ENCODE results near the gene PMM1.

PMM1 gene

GRCh38 chr22:41585898-41586297 is 3.7 kb downstream of the PMM1 start:
- Histone ChIP-seq H3K27ac (ENCODE audit: low read length) (no peak overlapping the region), H3K9me3 (ENCODE audit: insufficient read depth, low read length, severe bottlenecking) (no peaks in the 10 kb centered on the region), H3K4me3 (ENCODE audit: low read depth in 1 of 2, low read length in 2 of 2) (no peak overlapping the region), H3K79me2 (ENCODE audit: insufficient read depth, low read length) (peaks cover 20% of the 10 kb centered on the region), H4K20me1 (ENCODE audit: insufficient read depth, low read length) (no peaks in the 10 kb centered on the region), H3K4me1 (ENCODE audit: insufficient read depth, low read length) (peaks cover 24% of the 10 kb centered on the region), H3K36me3 (ENCODE audit: insufficient read depth, low read length) (peaks cover 15% of the 10 kb centered on the region), H3K27me3 (ENCODE audit: insufficient read depth, low read length, poor library complexity) (no peaks in the 10 kb centered on the region), H3K9ac (ENCODE audit: low read depth, low read length) (no peak overlapping the region), H2AFZ (ENCODE audit: low read depth, low read length) (no peak overlapping the region), H3K4me2 (ENCODE audit: insufficient read depth, low read length) (no peak overlapping the region)
- no peak for ATAC-seq (ENCODE audit: insufficient read depth, low read depth)
- no peak for DNase-seq
- TF ChIP-seq, protein P1, sequence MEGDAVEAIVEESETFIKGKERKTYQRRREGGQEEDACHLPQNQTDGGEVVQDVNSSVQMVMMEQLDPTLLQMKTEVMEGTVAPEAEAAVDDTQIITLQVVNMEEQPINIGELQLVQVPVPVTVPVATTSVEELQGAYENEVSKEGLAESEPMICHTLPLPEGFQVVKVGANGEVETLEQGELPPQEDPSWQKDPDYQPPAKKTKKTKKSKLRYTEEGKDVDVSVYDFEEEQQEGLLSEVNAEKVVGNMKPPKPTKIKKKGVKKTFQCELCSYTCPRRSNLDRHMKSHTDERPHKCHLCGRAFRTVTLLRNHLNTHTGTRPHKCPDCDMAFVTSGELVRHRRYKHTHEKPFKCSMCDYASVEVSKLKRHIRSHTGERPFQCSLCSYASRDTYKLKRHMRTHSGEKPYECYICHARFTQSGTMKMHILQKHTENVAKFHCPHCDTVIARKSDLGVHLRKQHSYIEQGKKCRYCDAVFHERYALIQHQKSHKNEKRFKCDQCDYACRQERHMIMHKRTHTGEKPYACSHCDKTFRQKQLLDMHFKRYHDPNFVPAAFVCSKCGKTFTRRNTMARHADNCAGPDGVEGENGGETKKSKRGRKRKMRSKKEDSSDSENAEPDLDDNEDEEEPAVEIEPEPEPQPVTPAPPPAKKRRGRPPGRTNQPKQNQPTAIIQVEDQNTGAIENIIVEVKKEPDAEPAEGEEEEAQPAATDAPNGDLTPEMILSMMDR (IDR thresholded peaks at IDR 0.05; ENCODE audit: borderline replicate concordance, extremely low read depth, low read length, poor library complexity, severe bottlenecking): no peak
- no peak for TF ChIP-seq EZH2 (IDR thresholded peaks at IDR 0.05; ENCODE audit: borderline replicate concordance, low read depth, low read length, severe bottlenecking)

GRCh38 chr22:41584881-41585280 is 4.8 kb downstream of the PMM1 start:
- Histone ChIP-seq H3K9me3 (ENCODE audit: insufficient read depth, low read length, severe bottlenecking) (no peaks in the 10 kb centered on the region), H2AFZ (ENCODE audit: low read depth, low read length) (no peak overlapping the region), H3K4me3 (ENCODE audit: low read depth in 1 of 2, low read length in 2 of 2) (no peak overlapping the region), H3K79me2 (ENCODE audit: insufficient read depth, low read length) (peaks cover 20% of the 10 kb centered on the region), H3K4me1 (ENCODE audit: insufficient read depth, low read length) (peaks cover 16% of the 10 kb centered on the region), H4K20me1 (ENCODE audit: insufficient read depth, low read length) (no peaks in the 10 kb centered on the region), H3K9ac (ENCODE audit: low read depth, low read length) (no peak overlapping the region), H3K4me2 (ENCODE audit: insufficient read depth, low read length) (no peak overlapping the region), H3K27ac (ENCODE audit: low read length) (no peak overlapping the region), H3K27me3 (ENCODE audit: insufficient read depth, low read length, poor library complexity) (no peaks in the 10 kb centered on the region), H3K36me3 (ENCODE audit: insufficient read depth, low read length) (peaks cover 20% of the 10 kb centered on the region)
- DNase-seq: no peak
- ATAC-seq (ENCODE audit: insufficient read depth, low read depth): no peak
- TF ChIP-seq EZH2 (IDR thresholded peaks at IDR 0.05; ENCODE audit: borderline replicate concordance, low read depth, low read length, severe bottlenecking): no peak
- TF ChIP-seq, protein P1 (IDR thresholded peaks at IDR 0.05; ENCODE audit: borderline replicate concordance, extremely low read depth, low read length, poor library complexity, severe bottlenecking): no peak

DNA sequence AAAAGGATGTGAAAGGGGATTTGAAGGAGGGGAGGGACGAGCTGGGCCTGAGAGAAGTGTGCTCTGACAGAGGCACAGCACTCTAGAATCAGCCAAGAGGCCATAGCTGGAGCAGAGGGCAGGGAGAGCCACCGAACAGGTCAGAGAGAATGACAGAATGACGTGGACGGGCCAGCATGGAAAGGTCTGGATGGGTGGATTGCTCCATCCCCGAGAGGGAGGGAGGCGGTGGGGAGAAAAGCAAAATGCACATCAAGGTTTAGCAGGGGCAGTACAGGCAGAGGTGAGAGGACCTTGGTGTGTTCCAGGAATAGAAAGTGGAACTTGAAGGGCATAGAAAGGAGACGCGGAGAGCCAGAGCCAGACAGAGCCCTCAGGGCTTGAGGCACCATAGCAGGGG is 6.9 kb downstream of the PMM1 start:
- ATAC-seq (ENCODE audit: insufficient read depth, low read depth): no peak
- Histone ChIP-seq H3K4me3 (ENCODE audit: low read depth in 1 of 2, low read length in 2 of 2) (no peak overlapping the region), H3K9me3 (ENCODE audit: insufficient read depth, low read length, severe bottlenecking) (no peaks in the 10 kb centered on the region), H3K27me3 (ENCODE audit: insufficient read depth, low read length, poor library complexity) (no peaks in the 10 kb centered on the region), H3K27ac (ENCODE audit: low read length) (no peak overlapping the region), H3K79me2 (ENCODE audit: insufficient read depth, low read length) (peaks cover 5% of the 10 kb centered on the region; the same call in 1 of the 2 replicates), H3K4me1 (ENCODE audit: insufficient read depth, low read length) (no peaks in the 10 kb centered on the region), H4K20me1 (ENCODE audit: insufficient read depth, low read length) (0 out of 2 replicates have a peak, but pooled peaks cover 6% of the 10 kb centered on the region), H3K36me3 (ENCODE audit: insufficient read depth, low read length) (peaks cover 32% of the 10 kb centered on the region), H3K9ac (ENCODE audit: low read depth, low read length) (no peak overlapping the region), H3K4me2 (ENCODE audit: insufficient read depth, low read length) (no peak overlapping the region), H2AFZ (ENCODE audit: low read depth, low read length) (no peak overlapping the region)
- DNase-seq: no peak
- TF ChIP-seq EZH2 (IDR thresholded peaks at IDR 0.05; ENCODE audit: borderline replicate concordance, low read depth, low read length, severe bottlenecking): no peak
- TF ChIP-seq, protein P1 (IDR thresholded peaks at IDR 0.05; ENCODE audit: borderline replicate concordance, extremely low read depth, low read length, poor library complexity, severe bottlenecking): no peak

DNA sequence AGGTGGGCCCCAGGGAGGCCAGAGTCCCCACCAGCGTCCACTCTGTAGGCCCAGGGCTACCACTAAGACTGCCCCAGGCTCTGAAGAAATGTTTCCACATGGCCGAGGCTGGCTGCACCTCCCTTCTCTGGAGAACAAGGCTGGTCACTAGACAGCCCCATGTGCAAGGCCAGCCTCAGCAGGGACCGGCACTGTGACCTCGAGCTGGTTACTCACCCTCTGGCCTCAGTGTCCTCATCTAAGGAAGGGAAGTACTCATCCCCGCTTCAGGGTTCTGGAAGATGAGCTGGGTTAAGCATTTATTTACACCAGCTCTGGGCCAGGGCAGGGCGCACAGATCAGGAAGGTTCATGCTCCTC is 9.7 kb downstream of the PMM1 start:
- H3K4me2 ChIP-seq (ENCODE audit: insufficient read depth, low read length): no peak overlapping the region
- no peaks in the 10 kb centered on the region for H3K27me3 ChIP-seq (ENCODE audit: insufficient read depth, low read length, poor library complexity)
- H3K9ac ChIP-seq (ENCODE audit: low read depth, low read length): no peak overlapping the region
- H3K4me3 ChIP-seq (ENCODE audit: low read depth in 1 of 2, low read length in 2 of 2): no peak overlapping the region
- 0 out of 2 replicates have a peak, but pooled peaks cover 6% of the 10 kb centered on the region for H4K20me1 ChIP-seq (ENCODE audit: insufficient read depth, low read length)
- no peak for ATAC-seq (ENCODE audit: insufficient read depth, low read depth)
- H3K4me1 ChIP-seq (ENCODE audit: insufficient read depth, low read length): no peaks in the 10 kb centered on the region
- no peak overlapping the region for H2AFZ ChIP-seq (ENCODE audit: low read depth, low read length)
- no peaks in the 10 kb centered on the region for H3K9me3 ChIP-seq (ENCODE audit: insufficient read depth, low read length, severe bottlenecking)
- H3K79me2 ChIP-seq (ENCODE audit: insufficient read depth, low read length): no peaks in the 10 kb centered on the region
- no peak overlapping the region for H3K27ac ChIP-seq (ENCODE audit: low read length)
- H3K36me3 ChIP-seq (ENCODE audit: insufficient read depth, low read length): peaks cover 45% of the 10 kb centered on the region
- no peak for DNase-seq
- no peak for TF ChIP-seq EZH2 (IDR thresholded peaks at IDR 0.05; ENCODE audit: borderline replicate concordance, low read depth, low read length, severe bottlenecking)
- TF ChIP-seq, protein P1 (IDR thresholded peaks at IDR 0.05; ENCODE audit: borderline replicate concordance, extremely low read depth, low read length, poor library complexity, severe bottlenecking): no peak
